Endothelial cell of umbilical vein (primary cell): ENCODE results near the gene CHPF2. TPM values are rescaled to one million over a fixed set of nuclear protein-coding genes. Genes with fewer than 3 reads are reported as not detected.

Source experiments
- BruUV-seq: library from RNA; stranded (reverse); fragments of 400-500 nt; replicated peaks from 2 replicates; lab custom pipeline; 2021; lab: Mats Ljungman, UMichigan
- CTCF ChIA-PET: fragments of 300-600, 350-600 bp; sonication (Branson Sonifier 250); formaldehyde crosslinking; loops from one replicate; lab custom pipeline; 2021; ENCODE audit warnings: antibody characterized with exemption, inconsistent platforms; lab: Charles Lee
- POLR2A ChIA-PET: fragments of 300-600, 350-600 bp; sonication (Branson Sonifier 250); formaldehyde crosslinking; loops from one replicate; lab custom pipeline; 2021; ENCODE audit warnings: antibody characterized with exemption, inconsistent platforms; lab: Charles Lee
- DNase-seq: peaks from one replicate; pipeline ENCODE4 v3.0.0-alpha.2; 2011; ENCODE audit warnings: low read depth, low spot score
- FAIRE-seq: peaks from 2 replicates; lab custom pipeline; 2011; peaks lifted over from hg19 to GRCh38; lab: Jason Lieb, UNC
- H2AFZ ChIP-seq: 2 replicates; pipeline ENCODE4 v1.6.0; 2012; ENCODE audit warnings: low read depth, low read length, control low read depth, inconsistent platforms
- H3K27ac ChIP-seq: 2 replicates; pipeline ENCODE4 v1.5.1; 2011; ENCODE audit warnings: low read depth, mild to moderate bottlenecking, control low read depth, low read length, moderate library complexity; ENCODE audit not compliant: insufficient read depth
- H3K27me3 ChIP-seq, 2 experiments: 2 replicates each; pipeline versions ENCODE4 v1.6.0 to v1.6.1; 2011; ENCODE audit warnings: low read length in 2 of 2, mixed read lengths in 1 of 2; ENCODE audit not compliant: control insufficient read depth in 2 of 2, insufficient read depth in 2 of 2
- H3K36me3 ChIP-seq, 2 experiments: 2 replicates in 1 of 2; 3 replicates in 1 of 2; pipeline ENCODE4 v1.5.1; 2011; ENCODE audit warnings: low read length in 2 of 2, mild to moderate bottlenecking in 1 of 2, moderate library complexity in 1 of 2; ENCODE audit not compliant: control insufficient read depth in 2 of 2, insufficient read depth in 2 of 2; ENCODE audit errors: extremely low read depth in 1 of 2
- H3K4me1 ChIP-seq: 3 replicates; pipeline ENCODE4 v1.5.1; 2011; ENCODE audit warnings: mild to moderate bottlenecking, low read length; ENCODE audit not compliant: control insufficient read depth, insufficient read depth; ENCODE audit errors: extremely low read depth
- H3K4me2 ChIP-seq: 2 replicates; pipeline ENCODE4 v1.6.1; 2011; ENCODE audit warnings: low read length, control low read depth, mixed read lengths; ENCODE audit not compliant: insufficient read depth
- H3K4me3 ChIP-seq, 3 experiments: fragments of 200-600 bp in 1 of 3; sonication (generic), shearing (Covaris generic) in 1 of 3; replicated peaks in 1 of 3; 2 replicates each; pipeline ENCODE4 v1.5.1; 2011 to 2016; ENCODE audit warnings: control low read depth in 3 of 3, low read length in 3 of 3, mild to moderate bottlenecking in 2 of 3, inconsistent platforms in 1 of 3, low read depth in 1 of 3, moderate library complexity in 1 of 3; ENCODE audit not compliant: insufficient read depth in 1 of 3
- H3K79me2 ChIP-seq: 2 replicates; pipeline ENCODE4 v1.6.0; 2012; ENCODE audit warnings: low read length, inconsistent platforms; ENCODE audit not compliant: control insufficient read depth, insufficient read depth
- H3K9ac ChIP-seq: replicated peaks from 2 replicates; pipeline ENCODE3; 2011; ENCODE audit warnings: low read length, control low read depth; ENCODE audit not compliant: insufficient read depth; ENCODE audit errors: extremely low read depth
- H3K9me1 ChIP-seq: replicated peaks from 3 replicates; pipeline ENCODE4 v1.6.0; 2011; ENCODE audit warnings: mild to moderate bottlenecking, low read length; ENCODE audit not compliant: control insufficient read depth, insufficient read depth; ENCODE audit errors: extremely low read depth
- H3K9me3 ChIP-seq: replicated peaks from 2 replicates; pipeline ENCODE4 v1.5.1; 2012; ENCODE audit warnings: low read length, inconsistent platforms; ENCODE audit not compliant: control insufficient read depth, insufficient read depth
- H4K20me1 ChIP-seq: replicated peaks from 2 replicates; pipeline ENCODE3; 2011; ENCODE audit warnings: mild to moderate bottlenecking, low read length; ENCODE audit not compliant: control insufficient read depth, insufficient read depth; ENCODE audit errors: extremely low read depth
- CTCF ChIP-seq, 2 donors: IDR thresholded peaks; 1 replicate in 1 of 2; 2 replicates in 1 of 2; pipeline ENCODE4 v1.5.1; 2011; ENCODE audit warnings: low read length in 2 of 2, mild to moderate bottlenecking in 2 of 2, moderate library complexity in 2 of 2, control low read depth in 1 of 2, inconsistent platforms in 1 of 2, low read depth in 1 of 2; ENCODE audit not compliant: insufficient read depth in 1 of 2; ENCODE audit errors: extremely low read depth in 1 of 2
- EZH2 ChIP-seq: IDR thresholded peaks from 2 replicates; pipeline ENCODE4 v1.6.1; 2012; ENCODE audit warnings: borderline replicate concordance, low read depth, mild to moderate bottlenecking, moderate library complexity, low read length, inconsistent platforms; ENCODE audit not compliant: severe bottlenecking
- FOS ChIP-seq: IDR thresholded peaks from 2 replicates; pipeline ENCODE4 v1.6.1; 2011; ENCODE audit warnings: mild to moderate bottlenecking, low read length, moderate library complexity, borderline replicate concordance; ENCODE audit not compliant: insufficient read depth
- GATA2 ChIP-seq: IDR thresholded peaks from 2 replicates; pipeline ENCODE4 v1.7.0; 2011; ENCODE audit warnings: low read depth, mild to moderate bottlenecking, moderate library complexity, mixed read lengths, low read length; ENCODE audit not compliant: insufficient read length, insufficient read depth
- JUN ChIP-seq: IDR thresholded peaks from 2 replicates; pipeline ENCODE4 v1.6.1; 2011; ENCODE audit warnings: borderline replicate concordance, low read depth; ENCODE audit not compliant: insufficient read length, insufficient read depth
- MYC ChIP-seq: IDR thresholded peaks from one replicate; pipeline ENCODE4 v1.6.1; 2011; ENCODE audit warnings: mild to moderate bottlenecking, low read depth, low read length
- POLR2A ChIP-seq: IDR thresholded peaks from 2 replicates; pipeline ENCODE4 v1.6.1; 2012; ENCODE audit warnings: low read depth, mild to moderate bottlenecking, control low read depth, low read length
- POLR2AphosphoS5 ChIP-seq: IDR thresholded peaks from 2 replicates; pipeline ENCODE4 v1.6.1; 2012; ENCODE audit warnings: low read depth, mild to moderate bottlenecking, control low read depth, low read length, moderate library complexity; ENCODE audit not compliant: insufficient read depth
- dilution Hi-C: fragments of 300-500 bp; cut with MboI; formaldehyde crosslinking; loops from one replicate; pipeline ENCODE4 v1.15.0; 2019; ENCODE audit warnings: low sequenced_read_pairs; ENCODE audit not compliant: extremely low pct_ligation_motif_present
- intact Hi-C: fragments of 100-400 bp; cut with micrococcal nuclease; formaldehyde crosslinking; loops from one replicate; pipeline ENCODE4 v1.10.0; 2022
- polyA plus RNA-seq, 4 experiments: library from polyadenylated mRNA; depleted of rRNA in 3 of 4; stranded (reverse) in 3 of 4; unstranded in 1 of 4; fragments of >200 nt; gene quantifications; 2 replicates each; pipeline versions ENCODE4 v1.2.1 to v1.2.3, GENCODE V29; 2011 to 2012; ENCODE audit warnings: missing spikeins in 1 of 4
- total RNA-seq: library from RNA; stranded (reverse); gene quantifications from 2 replicates; pipeline ENCODE4 v1.2.3, GENCODE V29; 2021
- TF ChIP-seq, protein P1 (sequence below): IDR thresholded peaks from 2 replicates; pipeline ENCODE4 v1.6.1; 2011; ENCODE audit not compliant: insufficient read depth, insufficient read length

CHPF2 gene
- total and polyA plus RNA-seq, 2 donors (not counting 3 experiments of a cell fraction or from before 2014, with no cell fraction given) = 72.8 to 75.0 TPM

- no peaks in the 10 kb centered on the region for H4K20me1 ChIP-seq
- H2AFZ ChIP-seq = no peak overlapping the region
- H3K4me3 ChIP-seq = no peak overlapping the region
- no peak overlapping the region for H3K9ac ChIP-seq
- CTCF ChIA-PET = interaction anchor here (0.6 kb wide), 1 partner anchor 23 kb away, joined by 3 read pairs; no protein-coding TSS in a partner anchor
- intact Hi-C loops = no loop called here
- dilution Hi-C loops = no loop called here
- H3K27ac ChIP-seq = no peak overlapping the region
- BruUV-seq = no TSS peak
- peaks cover 4 to 20% of the 10 kb centered on the region in 2 experiments for H3K27me3 ChIP-seq
- H3K4me1 ChIP-seq = no peaks in the 10 kb centered on the region
- H3K4me2 ChIP-seq = no peak overlapping the region
- TF ChIP-seq POLR2A = no peak
- no peak for TF ChIP-seq EZH2
- no peak for TF ChIP-seq POLR2AphosphoS5
- no peak for TF ChIP-seq GATA2
- TF ChIP-seq, protein P1, sequence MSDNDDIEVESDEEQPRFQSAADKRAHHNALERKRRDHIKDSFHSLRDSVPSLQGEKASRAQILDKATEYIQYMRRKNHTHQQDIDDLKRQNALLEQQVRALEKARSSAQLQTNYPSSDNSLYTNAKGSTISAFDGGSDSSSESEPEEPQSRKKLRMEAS = no peak
- TF ChIP-seq CTCF (IDR thresholded peaks at IDR 0.05; ENCODE audit: extremely low read depth in 1 of 2, insufficient read depth in 1 of 2, low read depth in 1 of 2, low read length in 2 of 2) = no peak
- no peak for TF ChIP-seq JUN
- TF ChIP-seq MYC = no peak
- TF ChIP-seq FOS = no peak
- H3K9me1 ChIP-seq = no peaks in the 10 kb centered on the region
- no peaks in the 10 kb centered on the region for H3K79me2 ChIP-seq
- H3K36me3 ChIP-seq = no peaks in the 10 kb centered on the region
- FAIRE-seq (no peak), DNase-seq (no peak)
- H3K9me3 ChIP-seq = no peaks in the 10 kb centered on the region
- POLR2A ChIA-PET = no interaction called here
These were observed 49.8 kb downstream of the CHPF2 start for GRCh38 chr7:151282111-151282510.
